HepG2 (cell line): ENCODE results near the gene CEBPA. TPM values are rescaled to one million over a fixed set of nuclear protein-coding genes. Genes with fewer than 3 reads are reported as not detected.

Experiments used
- CBFB ChIP-seq: sonication (generic); formaldehyde crosslinking; IDR thresholded peaks from 2 replicates; pipeline ENCODE4 v1.4.0; 2020; ENCODE audit warnings: missing genetic modification reagents
- KDM1A ChIP-seq: IDR thresholded peaks from 2 replicates; pipeline ENCODE4 v1.6.1; 2016; ENCODE audit warnings: missing compliant biosample characterization
- MZF1 ChIP-seq: sonication (generic); formaldehyde crosslinking; IDR thresholded peaks from 2 replicates; pipeline ENCODE4 v1.8.1; 2023; ENCODE audit warnings: mild to moderate bottlenecking, missing genetic modification reagents, borderline replicate concordance
- SKI ChIP-seq: fragments of 450-650 bp; IDR thresholded peaks from one replicate; pipeline ENCODE4 v1.6.1; 2018; ENCODE audit warnings: mild to moderate bottlenecking; ENCODE audit not compliant: partially characterized antibody
- SRSF1 ChIP-seq: fragments of 200-400 bp; formaldehyde crosslinking; optimal IDR thresholded peaks from 2 replicates; pipeline ENCODE3; 2017; ENCODE audit warnings: mild to moderate bottlenecking, low read depth, low read length, moderate library complexity
- TBP ChIP-seq: sonication (generic); formaldehyde crosslinking; IDR thresholded peaks from 2 replicates; pipeline ENCODE4 v1.5.0; 2020; ENCODE audit warnings: missing genetic modification reagents
- ZEB1 ChIP-seq: IDR thresholded peaks from 2 replicates; pipeline ENCODE4 v1.6.1; 2012; ENCODE audit warnings: mild to moderate bottlenecking, low read depth, inconsistent platforms; ENCODE audit not compliant: insufficient replicate concordance
- ZNF446 ChIP-seq: sonication (generic); formaldehyde crosslinking; IDR thresholded peaks from 2 replicates; pipeline ENCODE4 v1.5.0; 2020; ENCODE audit warnings: mild to moderate bottlenecking, missing genetic modification reagents
- ZNF550 ChIP-seq: sonication (generic); formaldehyde crosslinking; IDR thresholded peaks from 2 replicates; pipeline ENCODE4 v1.4.0; 2020; ENCODE audit warnings: mild to moderate bottlenecking, missing genetic modification reagents, borderline replicate concordance
- ZNF616 ChIP-seq: sonication (generic); formaldehyde crosslinking; IDR thresholded peaks from 2 replicates; pipeline ENCODE4 v1.5.0; 2020; ENCODE audit warnings: low read depth, mild to moderate bottlenecking, missing genetic modification reagents
- ZNF720 ChIP-seq: sonication (generic); formaldehyde crosslinking; IDR thresholded peaks from 2 replicates; pipeline ENCODE4 v1.4.0; 2020; ENCODE audit warnings: missing genetic modification reagents
- polyA plus RNA-seq, 8 experiments: library from polyadenylated mRNA; depleted of rRNA in 3 of 8; stranded (reverse) in 7 of 8; unstranded in 1 of 8; fragments of >200 nt; fragmentation: Illumina TruSeq in 4 of 8; extraction: Trizol in 4 of 8; gene quantifications; 2 replicates each; pipeline versions ENCODE4 v1.2.1 to v1.2.3, GENCODE V29; 2011 to 2016; ENCODE audit warnings: low read depth in 4 of 8, missing spikeins in 1 of 8, mixed read lengths in 1 of 8; ENCODE audit not compliant: insufficient read depth in 1 of 8
- total RNA-seq, 5 experiments: library from RNA; depleted of rRNA; stranded (reverse); fragments of >200 nt; fragmentation: Illumina TruSeq; extraction: Trizol; gene quantifications; 2 replicates each; pipeline ENCODE4 v1.2.3, GENCODE V29; 2016; ENCODE audit warnings: low read depth in 1 of 5
- TF ChIP-seq, protein P1 (sequence below): sonication (generic); formaldehyde crosslinking; IDR thresholded peaks from 2 replicates; pipeline ENCODE4 v1.8.0; 2022; ENCODE audit warnings: mild to moderate bottlenecking, missing genetic modification reagents, moderate library complexity
- TF ChIP-seq, protein P2 (sequence below): sonication (generic); formaldehyde crosslinking; IDR thresholded peaks from 2 replicates; pipeline ENCODE4 v1.4.0; 2020; ENCODE audit warnings: missing genetic modification reagents, borderline replicate concordance
- TF ChIP-seq, protein P3 (sequence below): sonication (generic); formaldehyde crosslinking; IDR thresholded peaks from 2 replicates; pipeline ENCODE4 v1.5.0; 2020; ENCODE audit warnings: mild to moderate bottlenecking, missing genetic modification reagents
- TF ChIP-seq, protein P4 (sequence below): sonication (generic); formaldehyde crosslinking; IDR thresholded peaks from 2 replicates; pipeline ENCODE4 v1.4.0; 2020; ENCODE audit warnings: missing genetic modification reagents, borderline replicate concordance
- TF ChIP-seq, protein P5 (sequence below): IDR thresholded peaks from 2 replicates; pipeline ENCODE4 v1.6.1; 2016; ENCODE audit warnings: low read depth, control low read depth
- TF ChIP-seq, protein P6 (sequence below): sonication (generic); formaldehyde crosslinking; IDR thresholded peaks from 2 replicates; pipeline ENCODE4 v1.8.0; 2022; ENCODE audit warnings: missing genetic modification reagents, mild to moderate bottlenecking, borderline replicate concordance

Gene CEBPA
- total and polyA plus RNA-seq, 2 of the 13 experiments (the other 11 are each of a cell fraction or from before 2014, with no cell fraction given): 24.8 to 103 TPM

DNA sequence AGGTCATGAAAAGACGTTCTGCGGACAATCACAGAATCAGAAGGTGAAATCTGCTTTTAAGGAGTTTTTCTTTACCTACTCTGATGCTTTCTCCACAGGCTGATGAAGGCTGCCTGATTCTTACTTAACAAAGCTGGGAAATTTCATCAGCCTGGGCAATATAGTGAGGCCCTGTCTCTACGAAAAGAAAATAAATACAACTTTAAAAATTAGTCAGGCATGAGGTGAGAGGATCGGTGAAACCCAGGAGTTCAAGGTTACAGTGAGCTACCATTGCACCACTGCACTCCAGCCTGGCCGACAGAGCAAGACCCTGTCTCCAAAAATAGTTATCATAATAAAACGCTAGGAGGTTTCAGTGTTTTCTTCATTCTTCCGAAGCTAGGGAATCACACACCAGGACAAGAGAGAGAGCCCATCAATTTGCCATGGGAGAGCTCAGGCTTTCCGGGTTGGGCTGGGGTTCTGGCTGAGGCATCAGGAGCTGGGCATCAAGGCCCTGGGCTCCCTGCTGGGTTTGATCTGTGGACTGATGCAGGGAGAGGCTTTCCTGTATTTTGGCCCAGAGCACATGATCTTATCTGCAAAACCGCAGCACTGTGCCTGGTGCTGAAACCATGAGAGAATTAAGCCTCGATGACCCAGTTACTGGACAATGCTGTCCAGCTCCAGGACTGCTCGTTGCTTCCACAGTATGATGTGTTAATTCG, 46.1 kb upstream of the CEBPA start (continued):
- TF ChIP-seq ZNF720 (CRISPR knock-in tag) (no peak), MZF1 (CRISPR knock-in tag) (no peak), SKI (peak; percentile 16), ZNF616 (CRISPR knock-in tag) (no peak), ZNF446 (CRISPR knock-in tag) (no peak), CBFB (CRISPR knock-in tag) (peak; percentile 65), ZNF550 (no peak), ZEB1 (no peak), SRSF1 (no peak), TBP (no peak), KDM1A (no peak)
- TF ChIP-seq, protein P1, sequence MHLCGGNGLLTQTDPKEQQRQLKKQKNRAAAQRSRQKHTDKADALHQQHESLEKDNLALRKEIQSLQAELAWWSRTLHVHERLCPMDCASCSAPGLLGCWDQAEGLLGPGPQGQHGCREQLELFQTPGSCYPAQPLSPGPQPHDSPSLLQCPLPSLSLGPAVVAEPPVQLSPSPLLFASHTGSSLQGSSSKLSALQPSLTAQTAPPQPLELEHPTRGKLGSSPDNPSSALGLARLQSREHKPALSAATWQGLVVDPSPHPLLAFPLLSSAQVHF (CRISPR knock-in tag): no peak
- TF ChIP-seq, protein P2, sequence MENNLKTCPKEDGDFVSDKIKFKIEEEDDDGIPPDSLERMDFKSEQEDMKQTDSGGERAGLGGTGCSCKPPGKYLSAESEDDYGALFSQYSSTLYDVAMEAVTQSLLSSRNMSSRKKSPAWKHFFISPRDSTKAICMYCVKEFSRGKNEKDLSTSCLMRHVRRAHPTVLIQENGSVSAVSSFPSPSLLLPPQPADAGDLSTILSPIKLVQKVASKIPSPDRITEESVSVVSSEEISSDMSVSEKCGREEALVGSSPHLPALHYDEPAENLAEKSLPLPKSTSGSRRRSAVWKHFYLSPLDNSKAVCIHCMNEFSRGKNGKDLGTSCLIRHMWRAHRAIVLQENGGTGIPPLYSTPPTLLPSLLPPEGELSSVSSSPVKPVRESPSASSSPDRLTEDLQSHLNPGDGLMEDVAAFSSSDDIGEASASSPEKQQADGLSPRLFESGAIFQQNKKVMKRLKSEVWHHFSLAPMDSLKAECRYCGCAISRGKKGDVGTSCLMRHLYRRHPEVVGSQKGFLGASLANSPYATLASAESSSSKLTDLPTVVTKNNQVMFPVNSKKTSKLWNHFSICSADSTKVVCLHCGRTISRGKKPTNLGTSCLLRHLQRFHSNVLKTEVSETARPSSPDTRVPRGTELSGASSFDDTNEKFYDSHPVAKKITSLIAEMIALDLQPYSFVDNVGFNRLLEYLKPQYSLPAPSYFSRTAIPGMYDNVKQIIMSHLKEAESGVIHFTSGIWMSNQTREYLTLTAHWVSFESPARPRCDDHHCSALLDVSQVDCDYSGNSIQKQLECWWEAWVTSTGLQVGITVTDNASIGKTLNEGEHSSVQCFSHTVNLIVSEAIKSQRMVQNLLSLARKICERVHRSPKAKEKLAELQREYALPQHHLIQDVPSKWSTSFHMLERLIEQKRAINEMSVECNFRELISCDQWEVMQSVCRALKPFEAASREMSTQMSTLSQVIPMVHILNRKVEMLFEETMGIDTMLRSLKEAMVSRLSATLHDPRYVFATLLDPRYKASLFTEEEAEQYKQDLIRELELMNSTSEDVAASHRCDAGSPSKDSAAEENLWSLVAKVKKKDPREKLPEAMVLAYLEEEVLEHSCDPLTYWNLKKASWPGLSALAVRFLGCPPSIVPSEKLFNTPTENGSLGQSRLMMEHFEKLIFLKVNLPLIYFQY (CRISPR knock-in tag): peak; percentile 85; the same call in 1 of the 2 replicates
- TF ChIP-seq, protein P3, sequence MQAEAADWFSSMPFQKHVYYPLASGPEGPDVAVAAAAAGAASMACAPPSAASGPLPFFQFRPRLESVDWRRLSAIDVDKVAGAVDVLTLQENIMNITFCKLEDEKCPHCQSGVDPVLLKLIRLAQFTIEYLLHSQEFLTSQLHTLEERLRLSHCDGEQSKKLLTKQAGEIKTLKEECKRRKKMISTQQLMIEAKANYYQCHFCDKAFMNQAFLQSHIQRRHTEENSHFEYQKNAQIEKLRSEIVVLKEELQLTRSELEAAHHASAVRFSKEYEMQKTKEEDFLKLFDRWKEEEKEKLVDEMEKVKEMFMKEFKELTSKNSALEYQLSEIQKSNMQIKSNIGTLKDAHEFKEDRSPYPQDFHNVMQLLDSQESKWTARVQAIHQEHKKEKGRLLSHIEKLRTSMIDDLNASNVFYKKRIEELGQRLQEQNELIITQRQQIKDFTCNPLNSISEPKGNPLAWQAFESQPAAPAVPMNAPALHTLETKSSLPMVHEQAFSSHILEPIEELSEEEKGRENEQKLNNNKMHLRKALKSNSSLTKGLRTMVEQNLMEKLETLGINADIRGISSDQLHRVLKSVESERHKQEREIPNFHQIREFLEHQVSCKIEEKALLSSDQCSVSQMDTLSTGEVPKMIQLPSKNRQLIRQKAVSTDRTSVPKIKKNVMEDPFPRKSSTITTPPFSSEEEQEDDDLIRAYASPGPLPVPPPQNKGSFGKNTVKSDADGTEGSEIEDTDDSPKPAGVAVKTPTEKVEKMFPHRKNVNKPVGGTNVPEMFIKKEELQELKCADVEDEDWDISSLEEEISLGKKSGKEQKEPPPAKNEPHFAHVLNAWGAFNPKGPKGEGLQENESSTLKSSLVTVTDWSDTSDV (CRISPR knock-in tag): no peak
- TF ChIP-seq, protein P4, sequence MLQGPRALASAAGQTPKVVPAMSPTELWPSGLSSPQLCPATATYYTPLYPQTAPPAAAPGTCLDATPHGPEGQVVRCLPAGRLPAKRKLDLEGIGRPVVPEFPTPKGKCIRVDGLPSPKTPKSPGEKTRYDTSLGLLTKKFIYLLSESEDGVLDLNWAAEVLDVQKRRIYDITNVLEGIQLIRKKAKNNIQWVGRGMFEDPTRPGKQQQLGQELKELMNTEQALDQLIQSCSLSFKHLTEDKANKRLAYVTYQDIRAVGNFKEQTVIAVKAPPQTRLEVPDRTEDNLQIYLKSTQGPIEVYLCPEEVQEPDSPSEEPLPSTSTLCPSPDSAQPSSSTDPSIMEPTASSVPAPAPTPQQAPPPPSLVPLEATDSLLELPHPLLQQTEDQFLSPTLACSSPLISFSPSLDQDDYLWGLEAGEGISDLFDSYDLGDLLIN (CRISPR knock-in tag): no peak
- TF ChIP-seq, protein P5, sequence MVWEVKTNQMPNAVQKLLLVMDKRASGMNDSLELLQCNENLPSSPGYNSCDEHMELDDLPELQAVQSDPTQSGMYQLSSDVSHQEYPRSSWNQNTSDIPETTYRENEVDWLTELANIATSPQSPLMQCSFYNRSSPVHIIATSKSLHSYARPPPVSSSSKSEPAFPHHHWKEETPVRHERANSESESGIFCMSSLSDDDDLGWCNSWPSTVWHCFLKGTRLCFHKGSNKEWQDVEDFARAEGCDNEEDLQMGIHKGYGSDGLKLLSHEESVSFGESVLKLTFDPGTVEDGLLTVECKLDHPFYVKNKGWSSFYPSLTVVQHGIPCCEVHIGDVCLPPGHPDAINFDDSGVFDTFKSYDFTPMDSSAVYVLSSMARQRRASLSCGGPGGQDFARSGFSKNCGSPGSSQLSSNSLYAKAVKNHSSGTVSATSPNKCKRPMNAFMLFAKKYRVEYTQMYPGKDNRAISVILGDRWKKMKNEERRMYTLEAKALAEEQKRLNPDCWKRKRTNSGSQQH (CRISPR knock-in tag): no peak
- TF ChIP-seq, protein P6, sequence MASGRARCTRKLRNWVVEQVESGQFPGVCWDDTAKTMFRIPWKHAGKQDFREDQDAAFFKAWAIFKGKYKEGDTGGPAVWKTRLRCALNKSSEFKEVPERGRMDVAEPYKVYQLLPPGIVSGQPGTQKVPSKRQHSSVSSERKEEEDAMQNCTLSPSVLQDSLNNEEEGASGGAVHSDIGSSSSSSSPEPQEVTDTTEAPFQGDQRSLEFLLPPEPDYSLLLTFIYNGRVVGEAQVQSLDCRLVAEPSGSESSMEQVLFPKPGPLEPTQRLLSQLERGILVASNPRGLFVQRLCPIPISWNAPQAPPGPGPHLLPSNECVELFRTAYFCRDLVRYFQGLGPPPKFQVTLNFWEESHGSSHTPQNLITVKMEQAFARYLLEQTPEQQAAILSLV (CRISPR knock-in tag): no peak
